Measurements from ENCODE around the gene SEMA4G.

The SEMA4G gene

GRCh38 chr10:100988166-100988565 is 18.9 kb downstream of the SEMA4G start:
- DNase-seq: no peak

- DNase-seq: no peak
Measured at GRCh38 chr10:100989088-100989487, 19.8 kb downstream of the SEMA4G start.

- DNase-seq: no peak
Measured at GRCh38 chr10:100993986-100994708, 24.8 kb downstream of the SEMA4G start.

DNA sequence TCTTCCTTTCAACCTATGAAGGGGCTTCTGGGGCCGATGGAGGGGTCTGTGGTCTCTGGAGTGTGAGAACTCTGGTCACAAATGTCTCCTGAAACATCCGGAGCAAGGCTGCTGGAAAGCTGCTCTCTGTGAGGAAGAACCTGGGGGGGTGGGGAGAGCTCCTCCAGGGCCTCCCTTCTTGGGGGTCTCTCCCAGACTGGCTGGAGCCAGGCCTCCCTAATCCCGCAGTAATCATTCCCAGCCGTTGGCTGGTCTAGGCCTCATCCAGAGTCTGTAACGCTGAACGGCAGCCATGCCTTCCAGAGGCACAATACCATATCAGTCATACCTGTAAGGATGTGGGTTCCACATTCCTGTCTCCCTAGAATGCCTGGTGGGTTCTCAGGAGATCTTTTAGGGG is 25.9 kb downstream of the SEMA4G start:
- no peak for DNase-seq

DNA sequence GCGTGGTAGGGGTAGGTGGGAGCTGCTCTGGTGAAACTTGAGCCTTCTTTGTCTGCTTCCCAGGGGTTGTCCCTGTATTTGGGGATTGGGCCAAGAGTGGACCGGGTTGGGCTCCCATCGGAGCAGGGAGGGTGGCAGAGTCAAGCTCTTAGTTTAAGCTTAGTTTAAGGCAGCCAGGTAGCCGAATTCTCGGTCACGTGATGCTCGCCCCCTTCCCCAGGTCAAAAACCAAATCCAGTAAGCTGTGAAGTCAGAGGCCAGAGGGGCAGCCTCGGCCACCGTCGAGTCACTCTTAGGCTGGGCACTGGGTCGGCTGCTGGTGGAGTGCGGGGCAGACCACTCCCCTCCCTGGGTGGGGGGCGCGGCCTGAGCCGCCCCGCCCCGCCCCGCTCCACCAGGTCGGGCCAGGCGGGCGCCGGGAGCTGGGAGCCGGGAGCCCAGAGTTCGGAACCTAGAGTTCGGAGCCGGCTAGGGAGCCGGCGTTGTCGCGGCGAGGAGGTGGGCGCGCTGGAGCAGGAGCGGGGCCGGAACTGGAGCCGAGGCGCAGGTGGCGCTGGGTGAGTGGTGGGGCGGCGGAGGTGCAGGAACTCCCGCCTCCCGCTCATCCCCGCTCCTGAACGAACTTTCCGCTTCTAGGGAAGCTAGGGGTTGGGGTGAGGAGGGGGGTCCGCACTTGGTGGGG is 27.5 kb downstream of the SEMA4G start:
- DNase-seq: peak; percentile 34

DNA sequence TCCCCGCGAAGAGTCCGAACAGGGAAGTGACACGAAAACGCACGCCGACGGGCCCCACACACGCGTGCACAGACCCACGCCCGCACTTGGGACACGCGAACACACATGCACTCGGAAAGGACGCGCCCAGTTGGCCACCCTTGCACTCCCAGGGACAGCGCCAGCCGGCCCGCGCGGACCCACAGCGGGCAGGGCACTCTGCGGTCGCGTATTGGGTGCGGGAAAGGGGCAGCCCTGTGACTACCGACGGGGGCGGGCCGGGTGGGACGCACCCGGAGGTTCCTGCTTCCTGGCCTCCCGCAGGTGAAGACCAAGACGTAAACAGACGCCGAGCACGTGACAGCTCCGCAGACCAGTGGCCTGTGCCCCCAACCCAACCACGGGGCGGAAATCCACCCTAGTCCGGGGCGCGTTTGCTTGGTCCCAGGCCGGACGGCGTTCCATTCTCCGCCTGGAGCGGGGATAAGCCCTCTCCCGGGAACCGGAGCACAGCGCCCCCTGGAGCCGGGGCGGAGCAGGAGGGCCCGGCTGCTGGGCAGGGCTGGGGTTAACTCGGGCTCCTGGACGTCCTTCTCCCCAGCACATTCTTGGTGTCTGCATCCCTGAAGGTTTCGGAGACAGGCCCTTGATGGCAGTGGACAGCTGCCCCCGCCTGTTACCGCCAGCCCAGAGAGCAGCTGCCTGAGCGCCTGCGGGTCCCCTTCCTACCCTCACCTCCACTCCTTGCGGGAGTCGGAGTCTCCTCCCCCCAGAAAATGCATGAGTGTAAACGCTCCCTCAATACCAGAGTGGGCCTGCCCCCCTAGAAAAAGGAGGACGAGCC is 28.3 kb downstream of the SEMA4G start:
- DNase-seq: peak; percentile 71

- peak; percentile 61 for DNase-seq
Measured at GRCh38 chr10:100998183-100998990, 29.1 kb downstream of the SEMA4G start.

- peak; percentile 78 for DNase-seq
Measured at GRCh38 chr10:100998991-100999741, 29.9 kb downstream of the SEMA4G start.

- DNase-seq: no peak
Measured at GRCh38 chr10:100999742-101000126, 30.4 kb downstream of the SEMA4G start, which contains the start of gene LZTS2. Gene LZTS2 (plus strand): TSS chr10:100999808. CDS start chr10:101002539, 2,731 bp downstream.

GRCh38 chr10:101000127-101000914 is 31.0 kb downstream of the SEMA4G start:
- no peak for DNase-seq

- DNase-seq: no peak
Measured at GRCh38 chr10:101000915-101001658, 31.8 kb downstream of the SEMA4G start.

DNA sequence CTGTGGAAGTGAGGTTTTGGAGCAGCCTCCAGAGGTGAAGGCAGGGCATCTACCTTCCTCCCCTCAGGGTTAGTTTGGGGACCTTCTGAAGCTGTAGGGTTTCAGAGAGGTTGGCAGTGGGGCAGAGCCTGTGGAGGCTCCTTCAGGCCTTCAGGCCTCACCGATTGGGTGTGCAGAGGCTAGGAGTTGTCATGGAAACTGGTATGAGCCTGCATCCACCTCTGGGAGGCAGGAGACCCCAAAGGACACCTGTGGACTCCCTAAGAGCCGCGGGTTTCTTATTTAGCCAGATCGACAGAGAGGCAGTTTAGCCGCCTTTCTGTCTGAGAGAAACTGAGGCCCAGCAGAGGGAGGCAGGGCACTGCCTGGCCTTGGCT is 32.3 kb downstream of the SEMA4G start:
- no peak for DNase-seq

DNA sequence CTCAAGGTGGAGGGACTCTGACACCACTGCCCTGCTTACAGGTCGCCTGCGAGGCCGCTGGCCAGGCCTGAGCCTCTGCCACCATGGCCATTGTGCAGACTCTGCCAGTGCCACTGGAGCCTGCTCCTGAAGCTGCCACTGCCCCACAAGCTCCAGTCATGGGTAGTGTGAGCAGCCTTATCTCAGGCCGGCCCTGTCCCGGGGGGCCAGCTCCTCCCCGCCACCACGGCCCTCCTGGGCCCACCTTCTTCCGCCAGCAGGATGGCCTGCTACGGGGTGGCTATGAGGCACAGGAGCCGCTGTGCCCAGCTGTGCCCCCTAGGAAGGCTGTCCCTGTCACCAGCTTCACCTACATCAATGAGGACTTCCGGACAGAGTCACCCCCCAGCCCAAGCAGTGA is 33.2 kb downstream of the SEMA4G start:
- no peak for DNase-seq

GRCh38 chr10:101003639-101004206 is 34.4 kb downstream of the SEMA4G start:
- no peak for DNase-seq

DNA sequence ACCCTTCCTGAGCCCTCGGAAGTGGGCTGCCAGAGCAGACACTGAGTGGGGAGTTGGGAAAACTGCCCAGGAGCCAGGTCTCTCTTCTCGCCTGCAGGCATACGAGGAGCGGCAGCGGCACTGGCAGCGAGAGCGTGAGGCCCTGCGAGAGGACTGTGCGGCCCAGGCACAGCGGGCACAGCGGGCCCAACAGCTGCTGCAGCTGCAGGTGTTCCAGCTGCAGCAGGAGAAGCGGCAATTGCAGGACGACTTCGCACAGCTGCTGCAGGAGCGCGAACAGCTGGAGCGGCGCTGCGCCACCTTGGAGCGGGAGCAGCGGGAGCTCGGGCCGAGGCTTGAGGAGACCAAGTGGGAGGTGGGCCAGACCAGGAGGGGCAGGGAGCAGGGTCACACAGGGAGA is 36.1 kb downstream of the SEMA4G start:
- no peak for DNase-seq

- no peak for DNase-seq
Measured at GRCh38 chr10:101005869-101006567, 36.7 kb downstream of the SEMA4G start.

DNA sequence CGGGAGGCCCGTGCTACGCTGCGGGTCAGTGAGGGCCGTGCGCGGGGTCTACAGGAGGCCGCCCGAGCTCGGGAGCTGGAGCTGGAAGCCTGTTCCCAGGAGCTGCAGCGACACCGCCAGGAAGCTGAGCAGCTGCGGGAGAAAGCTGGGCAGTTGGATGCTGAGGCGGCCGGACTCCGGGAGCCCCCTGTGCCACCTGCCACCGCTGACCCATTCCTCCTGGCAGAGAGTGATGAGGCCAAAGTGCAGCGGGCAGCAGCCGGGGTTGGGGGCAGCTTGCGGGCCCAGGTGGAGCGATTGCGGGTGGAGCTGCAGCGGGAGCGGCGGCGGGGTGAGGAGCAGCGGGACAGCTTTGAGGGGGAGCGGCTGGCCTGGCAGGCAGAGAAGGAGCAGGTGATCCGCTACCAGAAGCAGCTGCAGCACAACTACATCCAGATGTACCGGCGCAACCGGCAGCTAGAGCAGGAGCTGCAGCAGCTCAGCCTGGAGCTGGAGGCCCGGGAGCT is 37.3 kb downstream of the SEMA4G start:
- no peak for DNase-seq

GRCh38 chr10:101007099-101007711 is 37.9 kb downstream of the SEMA4G start:
- DNase-seq: no peak

All from CD4-positive, alpha-beta T cell treated with Interleukin-17A for 1 hour (primary cell).